ENCODE data around the gene EYS. TPM values are rescaled to one million over a fixed set of nuclear protein-coding genes. Genes with fewer than 3 reads are reported as not detected.

Gene EYS
- total and polyA plus RNA-seq, 2 of the 8 experiments (the other 6 are each of a cell fraction or from before 2014, with no cell fraction given), result 0.05 to 0.13 TPM

GRCh38 chr6:64811119-64811518 is 895.9 kb downstream of the EYS start (continued):
- TF ChIP-seq CTCF (IDR thresholded peaks at IDR 0.05; ENCODE audit: control extremely low read depth in 1 of 3, insufficient read depth in 1 of 3, low read depth in 1 of 3, low read length in 3 of 3), result no peak

All from H1 (cell line).